ENCODE results near the gene PRPF38B.
"Not testable (repeated sequence)": the region's sequence is repeated elsewhere in the genome, so short reads cannot be mapped to it uniquely, and the experiment has no call there.

Gene PRPF38B

DNA sequence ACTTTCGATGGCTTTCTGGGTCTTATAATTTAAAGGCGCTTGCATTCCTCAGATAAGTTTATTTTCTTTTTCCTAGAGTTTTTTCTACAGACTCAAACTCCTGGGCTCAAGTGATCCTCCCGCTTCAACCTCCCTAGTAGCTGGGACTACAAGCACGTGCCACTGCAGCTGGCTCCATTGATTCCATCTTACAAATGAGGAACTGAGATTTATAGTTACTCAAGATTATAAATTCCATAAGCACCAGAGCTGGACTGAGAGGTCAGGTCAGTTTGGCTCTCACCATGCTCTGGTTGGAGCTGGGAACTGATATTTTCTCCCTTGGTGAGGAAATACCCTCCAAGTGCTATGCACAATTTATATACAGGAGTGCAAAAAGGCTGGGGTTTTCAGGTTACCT, 13.4 kb upstream of the PRPF38B start:
- in situ Hi-C loops (cut with MboI; ENCODE audit: low sequenced_read_pairs), result no loop called here

GRCh38 chr1:108679586-108680213, 12.4 kb upstream of the PRPF38B start:
- in situ Hi-C loops (cut with MboI; ENCODE audit: low sequenced_read_pairs), result no loop called here

DNA sequence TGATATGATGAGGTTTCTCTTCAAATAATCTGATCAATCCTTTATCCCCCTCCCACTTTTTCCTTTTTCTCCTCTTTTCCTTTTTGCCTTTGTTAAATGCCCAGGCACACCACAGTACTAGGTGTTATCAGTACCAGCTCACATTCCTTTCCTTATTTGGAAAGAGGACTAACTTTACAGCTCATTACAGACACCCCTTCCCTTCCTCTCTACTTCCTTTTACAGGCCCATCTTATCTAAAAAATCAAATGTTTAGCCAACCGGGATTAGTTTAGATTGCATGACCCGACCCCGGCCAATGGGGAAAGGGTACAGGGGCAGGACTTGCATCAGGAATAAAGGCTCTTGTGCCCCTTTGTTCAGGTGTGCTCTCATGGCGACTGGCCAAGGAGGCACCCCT, 10.4 kb upstream of the PRPF38B start:
- in situ Hi-C loops (cut with MboI; ENCODE audit: low sequenced_read_pairs), result not testable (repeated sequence)

DNA sequence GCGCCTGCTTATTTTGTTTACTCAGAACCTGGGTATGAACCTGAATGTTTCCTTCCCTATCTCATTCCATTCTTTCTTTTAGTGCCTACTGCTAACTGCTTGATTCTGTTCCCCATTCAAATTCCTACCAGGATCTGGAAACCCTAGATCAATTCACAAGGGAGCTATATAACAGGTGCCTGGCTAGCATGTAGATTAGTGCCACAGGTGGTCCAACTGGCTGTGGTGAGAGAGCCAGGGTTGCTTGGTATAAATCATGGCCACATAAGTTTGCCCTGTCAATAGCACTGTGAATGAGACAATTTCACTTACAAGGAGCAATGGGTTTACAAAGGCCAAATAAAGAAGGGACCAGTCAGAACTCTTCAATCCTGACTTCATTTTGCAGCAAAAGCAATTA, 6.6 kb upstream of the PRPF38B start:
- in situ Hi-C loops (cut with MboI; ENCODE audit: low sequenced_read_pairs), result no loop called here

GRCh38 chr1:108686614-108687313, 5.3 kb upstream of the PRPF38B start:
- in situ Hi-C loops (cut with MboI; ENCODE audit: low sequenced_read_pairs), result no loop called here

GRCh38 chr1:108691128-108691941, 775 bp upstream of the PRPF38B start:
- in situ Hi-C loops (cut with MboI; ENCODE audit: low sequenced_read_pairs), result no loop called here

DNA sequence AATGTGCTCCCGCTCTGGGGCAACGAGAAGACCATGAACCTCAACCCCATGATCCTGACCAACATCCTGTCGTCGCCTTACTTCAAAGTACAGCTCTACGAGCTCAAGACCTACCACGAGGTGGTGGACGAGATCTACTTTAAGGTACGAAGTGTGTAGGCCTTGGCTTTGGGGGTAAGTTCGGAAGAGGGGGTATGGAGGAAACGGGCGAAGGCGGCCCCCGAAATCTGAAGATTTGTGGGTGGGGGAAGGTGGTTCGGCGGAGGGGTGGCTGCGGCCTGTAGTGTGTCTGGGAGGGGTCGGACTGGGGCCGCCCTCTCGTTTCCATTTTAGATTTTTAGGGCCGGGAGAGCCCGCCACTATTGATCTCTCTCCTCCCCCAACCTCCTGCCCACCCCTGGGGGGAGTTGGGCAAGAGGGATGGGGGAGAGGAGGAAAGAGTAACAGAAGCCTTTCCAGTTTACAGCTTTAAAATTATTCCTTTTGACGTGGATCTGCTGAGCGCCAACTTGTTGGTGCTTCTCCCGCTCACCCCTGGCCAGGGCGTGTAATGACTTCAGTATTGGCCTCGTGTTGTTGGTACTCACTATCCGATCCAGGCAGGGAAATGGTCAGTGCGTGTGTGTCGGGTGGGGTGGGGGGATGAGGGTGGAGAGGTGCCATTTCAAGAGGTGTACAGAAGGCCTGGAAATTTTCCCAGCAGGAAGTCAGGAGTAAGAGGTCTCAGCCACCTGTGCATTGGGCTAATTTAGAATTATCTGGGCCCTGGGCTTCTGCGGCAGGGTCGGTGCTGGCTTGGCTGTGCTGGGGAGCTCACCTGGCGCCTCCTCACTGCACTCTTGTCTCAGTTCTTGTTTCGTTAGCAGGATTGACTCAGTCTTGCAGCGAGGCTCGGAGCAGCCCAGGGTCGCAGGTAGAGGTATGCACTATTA, 880 bp downstream of the PRPF38B start:
- in situ Hi-C loops (cut with MboI; ENCODE audit: low sequenced_read_pairs), result no loop called here

DNA sequence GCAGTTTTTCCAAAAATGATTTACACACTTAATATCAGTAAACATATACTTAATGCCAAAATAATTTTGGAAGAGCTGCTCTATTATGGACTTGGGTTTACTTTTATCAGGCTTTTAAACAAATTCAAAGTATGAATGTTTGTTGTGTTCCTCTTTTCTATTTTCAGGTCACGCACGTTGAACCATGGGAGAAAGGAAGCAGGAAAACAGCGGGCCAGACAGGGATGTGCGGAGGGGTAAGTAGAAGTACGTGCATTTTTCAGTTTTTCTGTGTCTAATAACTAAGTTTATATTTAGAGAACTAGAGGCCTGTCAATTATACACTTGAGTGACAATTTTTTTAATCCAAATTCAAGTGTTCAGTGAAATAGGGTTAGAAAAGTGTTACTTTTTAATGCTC, 3.4 kb downstream of the PRPF38B start:
- in situ Hi-C loops (cut with MboI; ENCODE audit: low sequenced_read_pairs), result no loop called here

DNA sequence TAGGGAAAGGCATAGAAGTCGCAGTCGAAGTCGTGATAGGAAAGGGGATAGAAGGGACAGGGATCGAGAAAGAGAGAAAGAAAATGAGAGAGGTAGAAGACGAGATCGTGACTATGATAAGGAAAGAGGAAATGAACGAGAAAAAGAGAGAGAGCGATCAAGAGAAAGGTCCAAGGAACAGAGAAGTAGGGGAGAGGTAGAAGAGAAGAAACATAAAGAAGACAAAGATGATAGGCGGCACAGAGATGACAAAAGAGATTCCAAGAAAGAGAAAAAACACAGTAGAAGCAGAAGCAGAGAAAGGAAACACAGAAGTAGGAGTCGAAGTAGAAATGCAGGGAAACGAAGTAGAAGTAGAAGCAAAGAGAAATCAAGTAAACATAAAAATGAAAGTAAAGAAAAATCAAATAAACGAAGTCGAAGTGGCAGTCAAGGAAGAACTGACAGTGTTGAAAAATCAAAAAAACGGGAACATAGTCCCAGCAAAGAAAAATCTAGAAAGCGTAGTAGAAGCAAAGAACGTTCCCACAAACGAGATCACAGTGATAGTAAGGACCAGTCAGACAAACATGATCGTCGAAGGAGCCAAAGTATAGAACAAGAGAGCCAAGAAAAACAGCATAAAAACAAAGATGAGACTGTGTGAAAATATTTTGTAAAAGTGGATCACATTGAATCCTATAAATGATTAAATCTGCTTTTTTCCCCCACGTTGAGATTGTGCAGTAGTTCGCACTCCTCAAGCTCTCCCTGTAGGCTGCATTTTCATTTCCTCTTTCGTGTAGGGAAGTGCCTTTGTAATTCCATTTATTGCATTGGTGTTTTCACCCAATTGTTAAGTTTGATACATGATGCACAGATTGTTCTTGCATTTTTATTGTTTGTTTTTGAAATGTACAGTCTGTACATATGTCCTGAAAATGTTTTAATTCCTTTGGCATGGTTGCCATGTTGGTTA, 7.5 kb downstream of the PRPF38B start:
- in situ Hi-C loops (cut with MboI; ENCODE audit: low sequenced_read_pairs), result no loop called here

GRCh38 chr1:108701176-108701849, 9.2 kb downstream of the PRPF38B start:
- in situ Hi-C loops (cut with MboI; ENCODE audit: low sequenced_read_pairs), result no loop called here

GRCh38 chr1:108702109-108702508, 10.0 kb downstream of the PRPF38B start:
- in situ Hi-C loops (cut with MboI; ENCODE audit: low sequenced_read_pairs), result not testable (repeated sequence)

- in situ Hi-C loops (cut with MboI; ENCODE audit: low sequenced_read_pairs), result no loop called here
Measured at GRCh38 chr1:108703939-108704338, 11.8 kb downstream of the PRPF38B start.

- in situ Hi-C loops (cut with MboI; ENCODE audit: low sequenced_read_pairs), result no loop called here
Measured at GRCh38 chr1:108704496-108704895, 12.4 kb downstream of the PRPF38B start.

DNA sequence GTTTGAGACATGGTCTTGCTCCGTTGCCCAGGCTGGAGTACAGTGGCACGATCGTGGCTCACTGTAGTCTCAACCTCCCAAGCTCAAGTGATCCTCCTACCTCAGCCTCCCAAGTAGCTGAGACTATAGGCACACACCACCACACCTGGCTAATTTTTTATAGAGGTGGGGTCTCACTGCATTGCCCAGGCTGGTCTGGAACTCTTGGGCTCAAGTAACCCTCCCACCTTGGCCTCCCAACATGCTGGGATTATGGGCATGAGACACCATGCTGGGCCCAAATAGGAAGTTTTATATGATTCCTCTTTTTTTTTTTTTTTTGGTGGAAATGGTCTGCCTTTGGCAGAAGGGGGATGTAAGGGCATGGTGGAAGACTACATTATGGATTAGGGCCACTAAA, 14.5 kb downstream of the PRPF38B start:
- in situ Hi-C loops (cut with MboI; ENCODE audit: low sequenced_read_pairs), result no loop called here

DNA sequence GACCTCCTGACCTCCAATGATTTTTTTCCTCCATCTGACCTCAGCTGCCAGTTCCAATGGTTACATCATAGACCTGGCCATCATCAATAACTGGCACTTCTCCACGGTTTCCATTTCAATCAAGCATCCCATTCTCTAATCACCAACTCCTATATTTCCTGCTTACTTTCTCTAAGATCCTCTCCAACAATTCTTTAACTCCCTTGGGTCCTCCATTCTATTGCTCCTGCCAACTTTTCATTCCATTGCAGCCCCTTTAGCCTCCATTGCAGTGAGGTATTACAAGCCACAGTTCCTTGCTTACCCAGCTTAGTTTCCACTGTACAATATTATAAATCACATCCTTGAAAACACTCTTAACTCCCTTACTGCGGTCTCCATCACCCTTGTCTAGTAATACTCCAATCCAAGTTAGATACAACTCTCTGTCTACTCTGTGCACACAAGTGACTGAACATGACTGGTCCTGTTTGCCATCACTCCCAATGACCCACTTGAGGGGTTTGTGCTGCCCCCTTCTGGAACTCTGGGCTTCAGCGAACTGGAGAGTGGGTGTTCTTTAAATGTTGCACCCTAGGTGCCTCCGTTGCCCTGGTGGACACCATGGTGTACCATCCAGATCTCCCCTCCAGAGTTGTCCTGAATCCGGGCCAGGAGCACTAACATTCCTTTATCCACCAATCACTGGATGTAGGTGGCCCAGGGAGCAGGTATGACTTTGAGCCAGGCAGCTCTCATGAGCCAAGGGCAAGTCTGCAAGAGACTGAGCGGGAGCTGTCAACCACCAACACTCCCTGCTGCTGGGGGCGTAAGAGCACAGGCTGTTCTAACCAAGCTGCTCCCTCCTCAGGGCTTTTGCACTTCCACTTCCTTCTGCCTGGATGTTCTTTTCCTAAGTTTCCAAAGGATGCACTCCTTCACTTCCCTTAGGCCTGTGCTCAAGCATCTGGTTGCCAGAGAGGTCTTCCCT, 16.9 kb downstream of the PRPF38B start:
- in situ Hi-C loops (cut with MboI; ENCODE audit: low sequenced_read_pairs), result no loop called here

- in situ Hi-C loops (cut with MboI; ENCODE audit: low sequenced_read_pairs), result no loop called here
Measured at GRCh38 chr1:108712606-108713150, 20.6 kb downstream of the PRPF38B start, which contains the start of gene FNDC7. TSS of gene FNDC7 (plus strand) at chr1:108712908. CDS start at chr1:108712934, 26 bp downstream.

DNA sequence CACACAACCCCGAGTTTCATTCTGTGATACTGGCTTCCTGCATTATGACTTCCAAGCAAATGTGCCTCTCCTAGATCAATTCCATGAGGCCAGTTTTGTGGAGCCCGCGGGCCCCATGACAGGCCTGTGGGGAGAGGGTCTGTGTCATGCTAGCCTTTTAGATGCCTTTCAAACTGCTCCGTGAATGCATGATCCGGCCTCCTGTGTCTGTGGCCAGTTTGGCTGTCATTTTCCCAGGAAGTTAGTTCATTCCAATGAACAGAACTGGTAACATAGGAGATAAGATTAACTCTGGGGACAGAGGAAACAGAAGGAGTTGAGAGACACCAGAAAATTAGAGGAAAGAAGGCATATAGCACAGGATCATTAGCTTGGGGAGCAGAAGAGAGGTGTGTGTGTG, 23.8 kb downstream of the PRPF38B start:
- in situ Hi-C loops (cut with MboI; ENCODE audit: low sequenced_read_pairs), result no loop called here

All from HL-60/S4 treated with retinoic acid at 250 ng/mL for 4 days and 3 days (cell line).